Pancreas (tissue), 10 donors: Measurements from ENCODE around the gene VENTX. TPM values are rescaled to one million over a fixed set of nuclear protein-coding genes. Genes with fewer than 3 reads are reported as not detected.

Experiments used
- ATAC-seq, 4 donors: fragments of 200-7000 bp; cut with Tn5 transposase; one replicate each; pipeline versions ENCODE4 v1.8.0 to v1.9.1; 2020; ENCODE audit warnings: mild to moderate bottlenecking in 4 of 4, moderate library complexity in 4 of 4
- DNase-seq, 6 donors: peaks; one replicate each; pipeline ENCODE4 v3.0.0-alpha.2; 2020
- FAIRE-seq: peaks from 2 replicates; lab custom pipeline; 2012; peaks lifted over from hg19 to GRCh38; lab: Jason Lieb, UNC
- H3K27ac ChIP-seq, 4 donors: fragments of 200-600 bp; sonication (generic); 1 replicate in 3 of 4; 2 replicates in 1 of 4; pipeline versions ENCODE4 v1.5.0 to v1.8.0; 2020
- H3K27me3 ChIP-seq, 4 donors: fragments of 200-600 bp; one replicate each; pipeline ENCODE4 v1.8.0; 2021
- H3K36me3 ChIP-seq, 3 donors: fragments of 200-600 bp; sonication (generic) in 1 of 3; one replicate each; pipeline versions ENCODE4 v1.5.0 to v1.8.0; 2020 to 2021
- H3K4me1 ChIP-seq, 3 donors: fragments of 200-600 bp; one replicate each; pipeline ENCODE4 v1.8.0; 2021
- H3K4me3 ChIP-seq, 4 donors: fragments of 200-600 bp; sonication (generic) in 2 of 4; one replicate each; pipeline versions ENCODE4 v1.5.0 to v1.8.0; 2020 to 2021
- H3K9me3 ChIP-seq, 4 donors: fragments of 200-600 bp; one replicate each; pipeline ENCODE4 v1.8.0; 2021
- CTCF ChIP-seq, 4 donors: fragments of 200-600 bp; sonication (generic) in 3 of 4; IDR thresholded peaks; one replicate each; pipeline versions ENCODE4 v1.5.0 to v1.8.0; 2021; ENCODE audit warnings: antibody characterized with exemption in 4 of 4
- WGBS, 2 donors: extraction: QIAGEN DNeasy Blood & Tissue Kit; methylation state at CpG; one replicate each; pipeline ENCODE4 v1.1.7; 2013; 5-methylcytosine and 5-hydroxymethylcytosine counted together
- intact Hi-C, 3 donors: fragments of 100-400 bp; cut with DNase I; formaldehyde crosslinking; loops; one replicate each; pipeline versions ENCODE4 v1.11.1 to v1.14.2; 2022
- polyA plus RNA-seq, 2 donors: library from polyadenylated mRNA; stranded (reverse); fragments of 200-250 nt; gene quantifications; one replicate each; pipeline ENCODE4 v1.2.3, GENCODE V29; 2013
- total RNA-seq, 6 donors: library from RNA; stranded (reverse); fragmentation: NEBNext Ultra II Directional in 4 of 6; extraction: Animal tissue kit (Norgen Biotek cat#: 25700) in 4 of 6; gene quantifications; one replicate each; pipeline versions ENCODE4 v1.2.1 to v1.2.4, GENCODE V29; 2021 to 2023
- donor health status: healthy with polysubstance abuse.
- donor health status: DM: no; HTN: no; CAD: no; lungs with moderate emphysema.
- donor health status: DM: no; HTN: no; CAD: no.
- donor health status: control.
- donor health status: control.
- donor health status: Bipolar disorder and iron deficiency.
- donor health status: DM: yes; HTN: yes; CAD: no.
- donor health status: DM: no; HTN: no; CAD: no.
- donor health status: DM: no; HTN: no; CAD: no.
- donor health status: DM: yes; HTN: yes; CAD: no.

VENTX gene
- total and polyA plus RNA-seq, 8 donors: 0.09 to 1.3 (median 0.46) TPM

DNA sequence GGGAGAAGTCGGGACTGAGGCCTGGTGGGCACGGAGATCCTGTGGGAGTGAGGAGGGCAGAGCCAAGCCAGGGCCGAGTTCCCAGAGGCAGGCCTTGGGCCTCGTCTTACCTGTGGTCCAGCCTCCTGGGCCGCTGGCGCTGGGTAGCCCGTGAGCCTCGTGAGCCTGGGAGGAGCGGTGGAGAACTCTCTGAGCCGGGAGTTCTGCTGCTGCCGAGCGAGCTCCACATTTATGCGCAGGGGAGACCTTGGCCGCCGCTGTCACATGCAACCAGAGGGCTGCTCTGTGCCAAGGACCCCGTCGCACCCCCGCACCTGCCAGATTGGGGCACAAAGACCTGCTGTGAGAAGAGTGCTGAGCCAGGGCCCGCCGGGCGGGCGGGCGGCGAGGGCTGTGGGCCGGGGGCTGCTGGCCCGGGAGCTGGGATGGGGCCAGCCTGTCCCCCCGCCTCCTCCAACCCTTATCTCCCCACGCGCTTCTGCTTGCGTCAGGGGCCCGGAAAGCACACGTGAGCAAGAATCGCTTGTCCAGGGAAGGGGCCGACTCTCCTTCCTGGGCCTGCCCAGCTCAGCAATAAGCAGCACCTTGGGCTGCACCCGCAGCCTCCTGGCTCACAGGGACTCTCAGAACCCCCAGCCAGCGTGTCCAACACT is 10.2 kb downstream of the VENTX start:
- ATAC-seq (no peak), FAIRE-seq (no peak), DNase-seq (no peak)
- Histone ChIP-seq H3K27me3 (no peaks in the 10 kb centered on the region), H3K4me3 (no peak overlapping the region), H3K36me3 (no peaks in the 10 kb centered on the region), H3K27ac (no peak overlapping the region), H3K9me3 (no peaks in the 10 kb centered on the region), H3K4me1 (no peaks in the 10 kb centered on the region)
- intact Hi-C loops: no loop called here
- TF ChIP-seq CTCF (IDR thresholded peaks at IDR 0.05): no peak
- 78 to 84% methylated on average over 31 to 36 of the region's 36 CpGs for WGBS, 2 donors

DNA sequence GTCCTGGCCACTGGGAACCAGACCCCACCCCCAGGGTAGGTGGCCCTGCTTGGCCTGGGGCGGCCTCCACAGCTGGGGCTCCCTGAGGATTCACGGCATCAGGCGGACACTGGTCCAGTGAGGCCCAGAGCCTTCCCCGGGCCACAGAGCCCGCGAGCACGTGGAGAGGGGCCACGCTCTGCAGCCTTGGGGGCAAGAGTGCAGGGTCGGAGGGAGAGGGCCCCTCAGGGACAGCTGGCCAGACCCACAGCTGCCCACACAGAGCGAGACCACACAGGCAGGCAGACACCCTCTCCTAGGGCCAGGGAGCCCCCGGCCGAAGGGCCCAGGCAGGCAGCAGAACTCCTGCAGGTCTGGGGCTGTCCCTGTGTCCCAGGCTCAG is 10.7 kb downstream of the VENTX start:
- WGBS, 2 donors: 89 to 95% methylated on average over 12 of the region's 12 CpGs
- intact Hi-C loops: no loop called here
- Histone ChIP-seq H3K9me3 (no peaks in the 10 kb centered on the region), H3K36me3 (no peaks in the 10 kb centered on the region), H3K27me3 (no peaks in the 10 kb centered on the region), H3K27ac (no peak overlapping the region), H3K4me1 (no peaks in the 10 kb centered on the region), H3K4me3 (no peak overlapping the region)
- FAIRE-seq (no peak), ATAC-seq (no peak), DNase-seq (no peak)
- TF ChIP-seq CTCF (IDR thresholded peaks at IDR 0.05): no peak

- no peak overlapping the region for H3K4me3 ChIP-seq
- TF ChIP-seq CTCF (IDR thresholded peaks at IDR 0.05): no peak
- no peaks in the 10 kb centered on the region for H3K36me3 ChIP-seq
- WGBS, 2 donors: 74 to 80% methylated on average over 21 of the region's 21 CpGs
- FAIRE-seq (no peak), DNase-seq (no peak), ATAC-seq (no peak)
- H3K27me3 ChIP-seq: no peaks in the 10 kb centered on the region
- H3K9me3 ChIP-seq: no peaks in the 10 kb centered on the region
- intact Hi-C loops: no loop called here
- H3K4me1 ChIP-seq: no peaks in the 10 kb centered on the region
- no peak overlapping the region for H3K27ac ChIP-seq
These were observed 11.6 kb downstream of the VENTX start for GRCh38 chr10:133249094-133249780.

GRCh38 chr10:133249975-133250754 is 12.5 kb downstream of the VENTX start:
- DNase-seq: no peak
- TF ChIP-seq CTCF (IDR thresholded peaks at IDR 0.05): no peak
- H3K36me3 ChIP-seq: no peaks in the 10 kb centered on the region
- no peaks in the 10 kb centered on the region for H3K4me1 ChIP-seq
- no peaks in the 10 kb centered on the region for H3K27me3 ChIP-seq
- FAIRE-seq: no peak
- intact Hi-C loops: no loop called here
- no peak overlapping the region for H3K4me3 ChIP-seq
- H3K9me3 ChIP-seq: no peaks in the 10 kb centered on the region
- 35 to 36% methylated on average over 11 of the region's 11 CpGs for WGBS, 2 donors
- ATAC-seq: peak in 1 of 4 donors; percentile 42
- H3K27ac ChIP-seq: no peak overlapping the region
